SK-N-SH (cell line): ENCODE measurements around the gene ABCC3. TPM values are rescaled to one million over a fixed set of nuclear protein-coding genes. Genes with fewer than 3 reads are reported as not detected.
A peak's percentile ranks its signal among the peaks of the same experiment; 100 is the strongest.

ENCODE experiments used
- CTCF ChIA-PET: fragments of 300-600, 350-600 bp; formaldehyde crosslinking; extraction: SDS; loops from one replicate; lab custom pipeline; 2021; lab: Yijun Ruan, JAX
- POLR2A ChIA-PET: fragments of 350-600 bp; sonication (Branson Sonifier 250); formaldehyde crosslinking; extraction: SDS; loops from one replicate; lab custom pipeline; 2020; ENCODE audit warnings: antibody characterized with exemption, inconsistent platforms; lab: Yijun Ruan, JAX
- DNase-seq: peaks from one replicate; pipeline ENCODE4 v3.0.0; 2012
- H2AFZ ChIP-seq: fragments of 200-600 bp; sonication (generic); 2 replicates; pipeline ENCODE4 v1.8.1; 2016; ENCODE audit warnings: antibody characterized with exemption, mild to moderate bottlenecking, low read depth
- H3F3A ChIP-seq: fragments of 200-600 bp; sonication (generic); replicated peaks from 2 replicates; pipeline ENCODE3; 2016; ENCODE audit warnings: antibody characterized with exemption, mild to moderate bottlenecking; ENCODE audit not compliant: insufficient read depth
- H3K27ac ChIP-seq, 2 experiments: fragments of 200-500 bp in 1 of 2; fragments of 200-600 bp in 1 of 2; sonication (Bioruptor generic) in 1 of 2; sonication (generic), shearing (Covaris generic) in 1 of 2; 2 replicates each; pipeline versions ENCODE4 v1.5.1 to v1.6.1; 2014 to 2016; ENCODE audit warnings: low read depth in 2 of 2, inconsistent platforms in 1 of 2, low read length in 1 of 2, mild to moderate bottlenecking in 1 of 2, mixed read lengths in 1 of 2
- H3K27me3 ChIP-seq: fragments of 200-600 bp; sonication (generic), shearing (Covaris generic); 2 replicates; pipeline ENCODE4 v1.6.1; 2016; ENCODE audit warnings: mixed run types; ENCODE audit not compliant: insufficient read depth
- H3K36me3 ChIP-seq, 2 experiments: fragments of 200-500 bp in 1 of 2; fragments of 200-600 bp in 1 of 2; sonication (Bioruptor generic) in 1 of 2; sonication (generic) in 1 of 2; replicated peaks in 1 of 2; 2 replicates each; pipeline versions ENCODE3 to v1.5.1; 2014 to 2016; ENCODE audit warnings: low read length in 1 of 2, mild to moderate bottlenecking in 1 of 2; ENCODE audit not compliant: insufficient read depth in 2 of 2, control insufficient read depth in 1 of 2
- H3K4me1 ChIP-seq, 2 experiments: fragments of 200-500 bp in 1 of 2; fragments of 200-600 bp in 1 of 2; sonication (Bioruptor generic) in 1 of 2; sonication (generic), shearing (Covaris generic) in 1 of 2; 2 replicates each; pipeline versions ENCODE4 v1.5.1 to v1.6.1; 2014 to 2016; ENCODE audit warnings: low read depth in 1 of 2, low read length in 1 of 2, mixed run types in 1 of 2; ENCODE audit not compliant: insufficient read depth in 2 of 2, control insufficient read depth in 1 of 2
- H3K4me2 ChIP-seq: fragments of 200-600 bp; sonication (generic), shearing (Covaris generic); 2 replicates; pipeline ENCODE4 v1.6.1; 2017; ENCODE audit warnings: mixed run types
- H3K4me3 ChIP-seq, 2 experiments: fragments of 200-500 bp in 1 of 2; fragments of 200-600 bp in 1 of 2; sonication (Bioruptor generic) in 1 of 2; sonication (generic), shearing (Covaris generic) in 1 of 2; 2 replicates each; pipeline versions ENCODE4 v1.5.1 to v1.8.1; 2014 to 2016; ENCODE audit warnings: low read depth in 2 of 2, inconsistent platforms in 1 of 2, low read length in 1 of 2, mild to moderate bottlenecking in 1 of 2, mixed read lengths in 1 of 2, moderate library complexity in 1 of 2
- H3K79me2 ChIP-seq: fragments of 200-600 bp; sonication (generic); 2 replicates; pipeline ENCODE4 v1.8.1; 2017; ENCODE audit warnings: mild to moderate bottlenecking; ENCODE audit not compliant: insufficient read depth
- H3K9ac ChIP-seq: fragments of 200-600 bp; sonication (generic); 2 replicates; pipeline ENCODE4 v1.6.1; 2017; ENCODE audit warnings: mixed run types
- H3K9me2 ChIP-seq: fragments of 200-600 bp; sonication (generic); 2 replicates; pipeline ENCODE4 v1.6.1; 2017; ENCODE audit warnings: mixed run types
- H3K9me3 ChIP-seq: fragments of 200-600 bp; sonication (generic); 2 replicates; pipeline ENCODE4 v1.6.1; 2017; ENCODE audit warnings: mixed run types, mild to moderate bottlenecking, moderate library complexity
- H4K20me1 ChIP-seq: fragments of 200-600 bp; sonication (generic); 2 replicates; pipeline ENCODE4 v1.6.1; 2017; ENCODE audit warnings: mild to moderate bottlenecking, mixed run types; ENCODE audit not compliant: insufficient read depth
- ELF1 ChIP-seq: IDR thresholded peaks from 2 replicates; pipeline ENCODE4 v1.4.0; 2012
- EP300 ChIP-seq, 2 experiments: IDR thresholded peaks; 2 replicates each; pipeline versions ENCODE4 v1.4.0 to v1.6.1; 2012; ENCODE audit warnings: borderline replicate concordance in 1 of 2, low read depth in 1 of 2, low read length in 1 of 2
- FOSL2 ChIP-seq: IDR thresholded peaks from 2 replicates; pipeline ENCODE4 v1.4.0; 2012; ENCODE audit warnings: low read depth, mild to moderate bottlenecking, moderate library complexity, borderline replicate concordance
- GABPA ChIP-seq: IDR thresholded peaks from 2 replicates; pipeline ENCODE4 v1.4.0; 2012; ENCODE audit warnings: low read depth, mild to moderate bottlenecking
- JUND ChIP-seq: IDR thresholded peaks from 2 replicates; pipeline ENCODE4 v1.4.0; 2012
- NFIC ChIP-seq: IDR thresholded peaks from 2 replicates; pipeline ENCODE4 v1.4.0; 2012; ENCODE audit warnings: borderline replicate concordance
- POLR2AphosphoS5 ChIP-seq: IDR thresholded peaks from 2 replicates; pipeline ENCODE4 v1.6.1; 2012; ENCODE audit warnings: low read depth, low read length
- RFX5 ChIP-seq: IDR thresholded peaks from 2 replicates; pipeline ENCODE4 v1.6.1; 2012; ENCODE audit warnings: mild to moderate bottlenecking, improper control_type of control experiment, low read length
- RXRA ChIP-seq: IDR thresholded peaks from 2 replicates; pipeline ENCODE4 v1.4.0; 2012; ENCODE audit warnings: low read depth, mild to moderate bottlenecking, borderline replicate concordance
- SIN3A ChIP-seq: IDR thresholded peaks from 2 replicates; pipeline ENCODE4 v1.6.1; 2012; ENCODE audit warnings: low read depth, mild to moderate bottlenecking, low read length, moderate library complexity, borderline replicate concordance
- SMC3 ChIP-seq: IDR thresholded peaks from 2 replicates; pipeline ENCODE4 v1.6.1; 2012; ENCODE audit warnings: low read depth, low read length, improper control_type of control experiment
- TAF1 ChIP-seq: IDR thresholded peaks from 2 replicates; pipeline ENCODE4 v1.6.1; 2012; ENCODE audit warnings: low read depth, mild to moderate bottlenecking, low read length, moderate library complexity, borderline replicate concordance
- TCF12 ChIP-seq: IDR thresholded peaks from 2 replicates; pipeline ENCODE4 v1.4.0; 2012
- TEAD4 ChIP-seq: IDR thresholded peaks from 2 replicates; pipeline ENCODE4 v1.4.0; 2012; ENCODE audit warnings: mild to moderate bottlenecking, borderline replicate concordance; ENCODE audit not compliant: insufficient read depth
- WGBS: methylation state at CpG from one replicate; pipeline ENCODE4 v1.1.6; 2017; ENCODE audit warnings: low lambda C conversion rate; 5-methylcytosine and 5-hydroxymethylcytosine counted together
- polyA plus RNA-seq, 3 experiments: library from polyadenylated mRNA; depleted of rRNA; stranded (reverse); fragments of >200 nt; gene quantifications; 2 replicates each; pipeline ENCODE4 v1.2.3, GENCODE V29; 2012
- TF ChIP-seq, protein P1 (sequence below): IDR thresholded peaks from 2 replicates; pipeline ENCODE4; 2012
- TF ChIP-seq, protein P2 (sequence below): IDR thresholded peaks from 2 replicates; pipeline ENCODE4 v1.4.0; 2012; ENCODE audit warnings: low read depth, borderline replicate concordance
- TF ChIP-seq, protein P3 (sequence below): IDR thresholded peaks from 2 replicates; pipeline ENCODE4 v1.4.0; 2012; ENCODE audit warnings: low read depth, borderline replicate concordance
- TF ChIP-seq, protein P4 (sequence below): IDR thresholded peaks from 2 replicates; pipeline ENCODE4 v1.6.1; 2012; ENCODE audit warnings: mild to moderate bottlenecking, low read depth, low read length, moderate library complexity
- TF ChIP-seq, protein P5 (sequence below): IDR thresholded peaks from 2 replicates; pipeline ENCODE4 v1.4.0; 2012; ENCODE audit warnings: low read depth
- TF ChIP-seq, protein P6 (sequence below): fragments of 200-600 bp; sonication (generic); IDR thresholded peaks from 2 replicates; pipeline ENCODE4 v1.6.1; 2017; ENCODE audit warnings: antibody characterized with exemption, mild to moderate bottlenecking, moderate library complexity

Gene ABCC3
- polyA plus RNA-seq, 1 of the 3 experiments (the other 2 are of a cell fraction) = 185 TPM

DNA sequence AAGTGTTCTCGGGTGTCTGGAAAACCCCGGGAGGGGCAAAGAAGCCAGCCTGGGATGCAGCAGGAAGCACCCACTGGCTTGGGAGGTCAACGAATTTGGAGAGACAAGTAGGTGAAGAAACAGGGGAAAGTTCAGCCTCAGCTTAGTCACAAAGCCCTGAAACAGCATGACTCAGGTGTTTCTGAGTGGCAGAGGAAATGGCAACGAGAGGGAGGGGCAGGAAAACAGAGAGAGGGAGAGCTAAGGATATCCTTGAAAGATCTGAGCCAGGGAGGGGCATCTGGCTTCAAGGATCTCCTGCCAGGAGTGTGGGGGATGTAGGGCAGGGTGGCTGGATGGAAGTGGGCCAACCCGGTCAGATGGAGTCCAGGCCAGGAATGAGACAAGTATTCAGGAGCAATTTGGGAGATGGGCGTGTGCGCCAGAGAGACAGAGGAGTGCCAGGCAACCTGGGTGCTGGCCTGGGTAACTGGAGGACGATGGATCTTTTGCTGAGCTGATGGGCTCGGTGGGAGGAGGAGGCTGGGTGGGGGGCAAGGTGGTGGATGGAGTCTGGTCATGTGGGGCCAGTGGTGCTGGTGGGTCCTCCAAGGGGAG, 27.2 kb downstream of the ABCC3 start:
- CTCF ChIA-PET = interaction anchor here (0.9 to 5.5 kb wide), 10 partner anchors 11 to 111 kb away, joined by 3 to 38 read pairs (median 9); partner anchors contain the start of gene ABCC3
- H3K27ac ChIP-seq = peak overlapping the region; percentile 77
- H3K4me3 ChIP-seq = no peak overlapping the region
- POLR2A ChIA-PET = interaction anchor here (0.6 kb wide), 1 partner anchor 35 kb away, joined by 4 read pairs; no protein-coding TSS in a partner anchor
- peak overlapping the region; percentile 31; the same call in 1 of the 2 replicates for H3K9ac ChIP-seq
- no peaks in the 10 kb centered on the region; the same call in 1 of the 2 replicates for H3K79me2 ChIP-seq
- TF ChIP-seq RFX5 = no peak
- peak; percentile 97 for TF ChIP-seq TCF12
- TF ChIP-seq RXRA = peak; percentile 96; the same call in 1 of the 2 replicates
- TF ChIP-seq FOSL2 = peak; percentile 87
- peak; percentile 81; the same call in 1 of the 2 replicates for TF ChIP-seq SIN3A
- peak; percentile 50 for TF ChIP-seq ELF1
- TF ChIP-seq GABPA = peak; percentile 64
- TF ChIP-seq, protein P1, sequence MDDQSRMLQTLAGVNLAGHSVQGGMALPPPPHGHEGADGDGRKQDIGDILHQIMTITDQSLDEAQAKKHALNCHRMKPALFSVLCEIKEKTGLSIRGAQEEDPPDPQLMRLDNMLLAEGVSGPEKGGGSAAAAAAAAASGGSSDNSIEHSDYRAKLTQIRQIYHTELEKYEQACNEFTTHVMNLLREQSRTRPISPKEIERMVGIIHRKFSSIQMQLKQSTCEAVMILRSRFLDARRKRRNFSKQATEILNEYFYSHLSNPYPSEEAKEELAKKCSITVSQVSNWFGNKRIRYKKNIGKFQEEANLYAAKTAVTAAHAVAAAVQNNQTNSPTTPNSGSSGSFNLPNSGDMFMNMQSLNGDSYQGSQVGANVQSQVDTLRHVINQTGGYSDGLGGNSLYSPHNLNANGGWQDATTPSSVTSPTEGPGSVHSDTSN = peak; percentile 93
- TF ChIP-seq POLR2AphosphoS5 = peak; percentile 88; the same call in 1 of the 2 replicates
- TF ChIP-seq, protein P2, sequence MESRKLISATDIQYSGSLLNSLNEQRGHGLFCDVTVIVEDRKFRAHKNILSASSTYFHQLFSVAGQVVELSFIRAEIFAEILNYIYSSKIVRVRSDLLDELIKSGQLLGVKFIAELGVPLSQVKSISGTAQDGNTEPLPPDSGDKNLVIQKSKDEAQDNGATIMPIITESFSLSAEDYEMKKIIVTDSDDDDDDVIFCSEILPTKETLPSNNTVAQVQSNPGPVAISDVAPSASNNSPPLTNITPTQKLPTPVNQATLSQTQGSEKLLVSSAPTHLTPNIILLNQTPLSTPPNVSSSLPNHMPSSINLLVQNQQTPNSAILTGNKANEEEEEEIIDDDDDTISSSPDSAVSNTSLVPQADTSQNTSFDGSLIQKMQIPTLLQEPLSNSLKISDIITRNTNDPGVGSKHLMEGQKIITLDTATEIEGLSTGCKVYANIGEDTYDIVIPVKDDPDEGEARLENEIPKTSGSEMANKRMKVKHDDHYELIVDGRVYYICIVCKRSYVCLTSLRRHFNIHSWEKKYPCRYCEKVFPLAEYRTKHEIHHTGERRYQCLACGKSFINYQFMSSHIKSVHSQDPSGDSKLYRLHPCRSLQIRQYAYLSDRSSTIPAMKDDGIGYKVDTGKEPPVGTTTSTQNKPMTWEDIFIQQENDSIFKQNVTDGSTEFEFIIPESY = peak; percentile 83; the same call in 1 of the 2 replicates
- TF ChIP-seq TAF1 = no peak; the same call in 1 of the 2 replicates
- no peak; the same call in 1 of the 2 replicates for TF ChIP-seq SMC3
- TF ChIP-seq, protein P3, sequence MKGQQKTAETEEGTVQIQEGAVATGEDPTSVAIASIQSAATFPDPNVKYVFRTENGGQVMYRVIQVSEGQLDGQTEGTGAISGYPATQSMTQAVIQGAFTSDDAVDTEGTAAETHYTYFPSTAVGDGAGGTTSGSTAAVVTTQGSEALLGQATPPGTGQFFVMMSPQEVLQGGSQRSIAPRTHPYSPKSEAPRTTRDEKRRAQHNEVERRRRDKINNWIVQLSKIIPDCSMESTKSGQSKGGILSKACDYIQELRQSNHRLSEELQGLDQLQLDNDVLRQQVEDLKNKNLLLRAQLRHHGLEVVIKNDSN = no peak
- peak; percentile 40 to 93; a peak in 1 of 4 replicates for TF ChIP-seq EP300 (IDR thresholded peaks at IDR 0.05; ENCODE audit: borderline replicate concordance in 1 of 2, low read depth in 1 of 2, low read length in 1 of 2)
- TF ChIP-seq, protein P4, sequence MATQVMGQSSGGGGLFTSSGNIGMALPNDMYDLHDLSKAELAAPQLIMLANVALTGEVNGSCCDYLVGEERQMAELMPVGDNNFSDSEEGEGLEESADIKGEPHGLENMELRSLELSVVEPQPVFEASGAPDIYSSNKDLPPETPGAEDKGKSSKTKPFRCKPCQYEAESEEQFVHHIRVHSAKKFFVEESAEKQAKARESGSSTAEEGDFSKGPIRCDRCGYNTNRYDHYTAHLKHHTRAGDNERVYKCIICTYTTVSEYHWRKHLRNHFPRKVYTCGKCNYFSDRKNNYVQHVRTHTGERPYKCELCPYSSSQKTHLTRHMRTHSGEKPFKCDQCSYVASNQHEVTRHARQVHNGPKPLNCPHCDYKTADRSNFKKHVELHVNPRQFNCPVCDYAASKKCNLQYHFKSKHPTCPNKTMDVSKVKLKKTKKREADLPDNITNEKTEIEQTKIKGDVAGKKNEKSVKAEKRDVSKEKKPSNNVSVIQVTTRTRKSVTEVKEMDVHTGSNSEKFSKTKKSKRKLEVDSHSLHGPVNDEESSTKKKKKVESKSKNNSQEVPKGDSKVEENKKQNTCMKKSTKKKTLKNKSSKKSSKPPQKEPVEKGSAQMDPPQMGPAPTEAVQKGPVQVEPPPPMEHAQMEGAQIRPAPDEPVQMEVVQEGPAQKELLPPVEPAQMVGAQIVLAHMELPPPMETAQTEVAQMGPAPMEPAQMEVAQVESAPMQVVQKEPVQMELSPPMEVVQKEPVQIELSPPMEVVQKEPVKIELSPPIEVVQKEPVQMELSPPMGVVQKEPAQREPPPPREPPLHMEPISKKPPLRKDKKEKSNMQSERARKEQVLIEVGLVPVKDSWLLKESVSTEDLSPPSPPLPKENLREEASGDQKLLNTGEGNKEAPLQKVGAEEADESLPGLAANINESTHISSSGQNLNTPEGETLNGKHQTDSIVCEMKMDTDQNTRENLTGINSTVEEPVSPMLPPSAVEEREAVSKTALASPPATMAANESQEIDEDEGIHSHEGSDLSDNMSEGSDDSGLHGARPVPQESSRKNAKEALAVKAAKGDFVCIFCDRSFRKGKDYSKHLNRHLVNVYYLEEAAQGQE = peak; percentile 70
- peak; percentile 82 for TF ChIP-seq TEAD4
- TF ChIP-seq, protein P5, sequence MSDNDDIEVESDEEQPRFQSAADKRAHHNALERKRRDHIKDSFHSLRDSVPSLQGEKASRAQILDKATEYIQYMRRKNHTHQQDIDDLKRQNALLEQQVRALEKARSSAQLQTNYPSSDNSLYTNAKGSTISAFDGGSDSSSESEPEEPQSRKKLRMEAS = peak; percentile 92
- peak; percentile 78; the same call in 1 of the 2 replicates for TF ChIP-seq JUND
- TF ChIP-seq NFIC = peak; percentile 99
- TF ChIP-seq, protein P6, sequence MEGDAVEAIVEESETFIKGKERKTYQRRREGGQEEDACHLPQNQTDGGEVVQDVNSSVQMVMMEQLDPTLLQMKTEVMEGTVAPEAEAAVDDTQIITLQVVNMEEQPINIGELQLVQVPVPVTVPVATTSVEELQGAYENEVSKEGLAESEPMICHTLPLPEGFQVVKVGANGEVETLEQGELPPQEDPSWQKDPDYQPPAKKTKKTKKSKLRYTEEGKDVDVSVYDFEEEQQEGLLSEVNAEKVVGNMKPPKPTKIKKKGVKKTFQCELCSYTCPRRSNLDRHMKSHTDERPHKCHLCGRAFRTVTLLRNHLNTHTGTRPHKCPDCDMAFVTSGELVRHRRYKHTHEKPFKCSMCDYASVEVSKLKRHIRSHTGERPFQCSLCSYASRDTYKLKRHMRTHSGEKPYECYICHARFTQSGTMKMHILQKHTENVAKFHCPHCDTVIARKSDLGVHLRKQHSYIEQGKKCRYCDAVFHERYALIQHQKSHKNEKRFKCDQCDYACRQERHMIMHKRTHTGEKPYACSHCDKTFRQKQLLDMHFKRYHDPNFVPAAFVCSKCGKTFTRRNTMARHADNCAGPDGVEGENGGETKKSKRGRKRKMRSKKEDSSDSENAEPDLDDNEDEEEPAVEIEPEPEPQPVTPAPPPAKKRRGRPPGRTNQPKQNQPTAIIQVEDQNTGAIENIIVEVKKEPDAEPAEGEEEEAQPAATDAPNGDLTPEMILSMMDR = no peak
- no peak overlapping the region for H2AFZ ChIP-seq
- no peaks in the 10 kb centered on the region for H3K27me3 ChIP-seq
- peak; percentile 73 for DNase-seq
- H3K36me3 ChIP-seq = peaks cover 10 to 17% of the 10 kb centered on the region in 2 experiments
- peak overlapping the region; percentile 56 for H3K4me2 ChIP-seq
- peaks cover 39 to 44% of the 10 kb centered on the region in 2 experiments for H3K4me1 ChIP-seq
- no peaks in the 10 kb centered on the region for H4K20me1 ChIP-seq
- no peaks in the 10 kb centered on the region for H3K9me3 ChIP-seq
- peaks cover 38% of the 10 kb centered on the region for H3F3A ChIP-seq
- no peaks in the 10 kb centered on the region for H3K9me2 ChIP-seq
- WGBS = 10% methylated on average over 9 of the region's 9 CpGs
